Ovary (tissue), 9 donors: ENCODE data around the gene TSPAN14. TPM values are rescaled to one million over a fixed set of nuclear protein-coding genes. Genes with fewer than 3 reads are reported as not detected.

Experiments used
- DNase-seq, 5 donors: peaks; one replicate each; pipeline ENCODE4 v3.0.0-alpha.2; 2019 to 2020
- H3K27ac ChIP-seq, 2 donors: fragments of 200-600 bp; one replicate each; pipeline versions ENCODE4 v1.5.1 to v1.8.0; 2019 to 2022
- H3K27me3 ChIP-seq: fragments of 200-600 bp; one replicate; pipeline ENCODE4 v1.8.0; 2022
- H3K36me3 ChIP-seq: fragments of 200-600 bp; sonication (generic); one replicate; pipeline ENCODE4 v1.5.1; 2019
- H3K4me1 ChIP-seq: one replicate; pipeline ENCODE4 v1.8.1; 2013; ENCODE audit warnings: mild to moderate bottlenecking, moderate library complexity; ENCODE audit not compliant: insufficient read depth
- H3K4me3 ChIP-seq: fragments of 200-600 bp; sonication (generic); one replicate; pipeline ENCODE4 v1.5.1; 2017
- H3K9me3 ChIP-seq, 2 donors: fragments of 200-600 bp in 1 of 2; sonication (generic) in 1 of 2; one replicate each; pipeline versions ENCODE4 v1.5.1 to v1.8.1; 2013 to 2019; ENCODE audit warnings: mild to moderate bottlenecking in 1 of 2, moderate library complexity in 1 of 2
- EP300 ChIP-seq: sonication (generic); formaldehyde crosslinking; IDR thresholded peaks from one replicate; pipeline ENCODE4 v1.6.1; 2017; ENCODE audit warnings: antibody characterized with exemption
- POLR2A ChIP-seq: fragments of 450-650 bp; IDR thresholded peaks from one replicate; pipeline ENCODE4 v1.6.1; 2017; ENCODE audit warnings: antibody characterized with exemption, mild to moderate bottlenecking, moderate library complexity
- WGBS, 3 donors: extraction: QIAGEN DNeasy Blood & Tissue Kit in 1 of 3; methylation state at CpG; one replicate each; pipeline versions ENCODE4 v1.1.5 to v1.1.7; 2013 to 2017; 5-methylcytosine and 5-hydroxymethylcytosine counted together
- intact Hi-C, 4 donors: fragments of 100-400 bp; cut with DNase I; formaldehyde crosslinking; loops; one replicate each; pipeline versions ENCODE4 v1.11.0 to v1.15.1; 2022 to 2023
- polyA plus RNA-seq, 2 donors: library from polyadenylated mRNA; stranded (reverse); fragments of 200-250 nt in 1 of 2; fragments of 350-450 nt in 1 of 2; fragmentation: Illumina TruSeq in 1 of 2; extraction: RNeasy Lipid Tissue Mini Kit (QIAGEN cat#74804) in 1 of 2; gene quantifications; one replicate each; pipeline ENCODE4 v1.2.3, GENCODE V29; 2013 to 2014
- total RNA-seq, 7 donors: library from RNA; depleted of rRNA in 2 of 7; stranded (reverse); fragments of >200 nt in 2 of 7; fragmentation: NEBNext Ultra II Directional in 3 of 7; extraction: Animal tissue kit (Norgen Biotek cat#: 25700) in 3 of 7; gene quantifications; one replicate each; pipeline versions ENCODE4 v1.1.0 to v1.2.4, GENCODE V29; 2016 to 2023
- TF ChIP-seq, protein P1 (sequence below), 3 donors: fragments of 450-650 bp in 2 of 3; fragments of 200-600 bp in 1 of 3; IDR thresholded peaks; one replicate each; pipeline versions ENCODE4 v1.5.1 to v1.8.0; 2016 to 2022; ENCODE audit warnings: antibody characterized with exemption in 3 of 3, mild to moderate bottlenecking in 1 of 3
- donor health status: DM: no; HTN: no; CAD: no; lungs with moderate emphysema.
- donor health status: DM: no; HTN: no; CAD: no.
- donor health status: Bipolar disorder and iron deficiency.
- donor health status: DM: yes; HTN: yes; CAD: no.
- donor health status: DM: no; HTN: no; CAD: no.
- donor health status: DM: yes; HTN: yes; CAD: no.

The TSPAN14 gene
- total and polyA plus RNA-seq, 9 donors: 35.4 to 103 (median 74.8) TPM

- no peaks in the 10 kb centered on the region for H3K27me3 ChIP-seq
- no peak for TF ChIP-seq POLR2A
- TF ChIP-seq, protein P1, sequence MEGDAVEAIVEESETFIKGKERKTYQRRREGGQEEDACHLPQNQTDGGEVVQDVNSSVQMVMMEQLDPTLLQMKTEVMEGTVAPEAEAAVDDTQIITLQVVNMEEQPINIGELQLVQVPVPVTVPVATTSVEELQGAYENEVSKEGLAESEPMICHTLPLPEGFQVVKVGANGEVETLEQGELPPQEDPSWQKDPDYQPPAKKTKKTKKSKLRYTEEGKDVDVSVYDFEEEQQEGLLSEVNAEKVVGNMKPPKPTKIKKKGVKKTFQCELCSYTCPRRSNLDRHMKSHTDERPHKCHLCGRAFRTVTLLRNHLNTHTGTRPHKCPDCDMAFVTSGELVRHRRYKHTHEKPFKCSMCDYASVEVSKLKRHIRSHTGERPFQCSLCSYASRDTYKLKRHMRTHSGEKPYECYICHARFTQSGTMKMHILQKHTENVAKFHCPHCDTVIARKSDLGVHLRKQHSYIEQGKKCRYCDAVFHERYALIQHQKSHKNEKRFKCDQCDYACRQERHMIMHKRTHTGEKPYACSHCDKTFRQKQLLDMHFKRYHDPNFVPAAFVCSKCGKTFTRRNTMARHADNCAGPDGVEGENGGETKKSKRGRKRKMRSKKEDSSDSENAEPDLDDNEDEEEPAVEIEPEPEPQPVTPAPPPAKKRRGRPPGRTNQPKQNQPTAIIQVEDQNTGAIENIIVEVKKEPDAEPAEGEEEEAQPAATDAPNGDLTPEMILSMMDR (IDR thresholded peaks at IDR 0.05): no peak
- H3K27ac ChIP-seq: no peak overlapping the region
- H3K4me1 ChIP-seq: no peaks in the 10 kb centered on the region
- H3K36me3 ChIP-seq: no peaks in the 10 kb centered on the region
- H3K9me3 ChIP-seq: no peaks in the 10 kb centered on the region
- intact Hi-C loops: no loop called here
- WGBS, 3 donors: 91 to 95% (median 93%) methylated on average over 5 of the region's 5 CpGs
- no peak overlapping the region for H3K4me3 ChIP-seq
- no peak for DNase-seq
Measured at GRCh38 chr10:80581469-80581835, 127.3 kb downstream of the TSPAN14 start.

- no peaks in the 10 kb centered on the region for H3K36me3 ChIP-seq
- DNase-seq: no peak
- no peaks in the 10 kb centered on the region for H3K4me1 ChIP-seq
- TF ChIP-seq, protein P1 (IDR thresholded peaks at IDR 0.05): no peak
- TF ChIP-seq POLR2A (no peak), EP300 (no peak)
- no peaks in the 10 kb centered on the region for H3K27me3 ChIP-seq
- no peak overlapping the region for H3K27ac ChIP-seq
- no peaks in the 10 kb centered on the region for H3K9me3 ChIP-seq
- WGBS, 3 donors: 62 to 75% (median 68%) methylated on average over 3 of the region's 3 CpGs
- H3K4me3 ChIP-seq: no peak overlapping the region
- intact Hi-C loops: no loop called here
Measured at GRCh38 chr10:80582286-80582960, 128.3 kb downstream of the TSPAN14 start.

Other genes starting within 250 kb of the TSPAN14 start
- 100 to 1,000 TPM in 6 of 7 donors, 10 to 100 TPM in 1; 44.2 to 159 (median 137) TPM for gene ANXA11, start 248.8 kb upstream of the TSPAN14 start, total RNA-seq
- 100 to 1,000 TPM in 1 of 2 donors, 10 to 100 TPM in 1; 55.9 to 372 TPM for gene ANXA11, start 248.8 kb upstream of the TSPAN14 start, polyA plus RNA-seq
- gene MAT1A, start 164.7 kb upstream of the TSPAN14 start, total RNA-seq: 1 to 10 TPM in 6 of 7 donors, under 1 TPM in 1; 0.72 to 7.7 (median 2.4) TPM
- gene MAT1A, start 164.7 kb upstream of the TSPAN14 start, polyA plus RNA-seq: 1 to 10 TPM; 1.4 TPM
- gene DYDC1, start 97.6 kb upstream of the TSPAN14 start, total RNA-seq: 1 to 10 TPM in 1 of 7 donors, under 1 TPM in 2, not detected in 4; 0.33 to 3.8 (median 0.72) TPM
- not detected for gene DYDC1, start 97.6 kb upstream of the TSPAN14 start, polyA plus RNA-seq
- 1 to 10 TPM in 3 of 7 donors, under 1 TPM in 2, not detected in 2; 0.87 to 6.7 (median 1.4) TPM for gene DYDC2, start 97.5 kb upstream of the TSPAN14 start, total RNA-seq
- gene DYDC2, start 97.5 kb upstream of the TSPAN14 start, polyA plus RNA-seq: under 1 TPM; 0.17 to 0.24 TPM
- 10 to 100 TPM; 26.7 to 54.9 (median 43.7) TPM for gene PRXL2A, start 45.8 kb upstream of the TSPAN14 start, total RNA-seq
- gene PRXL2A, start 45.8 kb upstream of the TSPAN14 start, polyA plus RNA-seq: 10 to 100 TPM; 24.8 to 58.9 TPM
- under 1 TPM in 3 of 7 donors, not detected in 4; 0.05 to 0.53 (median 0.10) TPM for gene SH2D4B, start 83.6 kb downstream of the TSPAN14 start, total RNA-seq
- under 1 TPM in 1 of 2 donors, not detected in 1; 0.10 TPM for gene SH2D4B, start 83.6 kb downstream of the TSPAN14 start, polyA plus RNA-seq